Neural progenitor cell (in vitro differentiated cells): ENCODE results near the gene USP49. TPM values are rescaled to one million over a fixed set of nuclear protein-coding genes. Genes with fewer than 3 reads are reported as not detected.
A peak's percentile ranks its signal among the peaks of the same experiment; 100 is the strongest.

Experiments used
- DNase-seq: peaks from one replicate; pipeline ENCODE4 v3.0.0-alpha.2; 2016; ENCODE audit warnings: low spot score
- H2AFZ ChIP-seq: fragments of 200-600 bp; sonication (generic); replicated peaks from 2 replicates; pipeline ENCODE4 v1.6.1; 2016; ENCODE audit warnings: antibody characterized with exemption
- H3F3A ChIP-seq: fragments of 200-600 bp; sonication (generic); 2 replicates; pipeline ENCODE4 v1.6.1; 2016; ENCODE audit warnings: antibody characterized with exemption, low read depth
- H3K27ac ChIP-seq: fragments of 200-600 bp; sonication (generic); 2 replicates; pipeline ENCODE4 v1.5.1; 2016; ENCODE audit warnings: mild to moderate bottlenecking
- H3K27me3 ChIP-seq: fragments of 200-600 bp; sonication (generic); 2 replicates; pipeline ENCODE4 v1.6.1; 2016; ENCODE audit warnings: mild to moderate bottlenecking, moderate library complexity
- H3K36me3 ChIP-seq: fragments of 200-600 bp; sonication (generic); 2 replicates; pipeline ENCODE4 v1.5.1; 2016
- H3K4me1 ChIP-seq: fragments of 200-600 bp; sonication (generic); 2 replicates; pipeline ENCODE4 v1.6.1; 2016; ENCODE audit warnings: mixed run types
- H3K4me2 ChIP-seq: fragments of 200-600 bp; sonication (generic); 2 replicates; pipeline ENCODE4 v1.6.1; 2016
- H3K4me3 ChIP-seq: fragments of 200-600 bp; sonication (generic); 2 replicates; pipeline ENCODE4 v1.5.1; 2016
- H3K79me2 ChIP-seq: fragments of 200-600 bp; sonication (generic); 2 replicates; pipeline ENCODE4 v1.6.1; 2016; ENCODE audit warnings: low read depth
- H3K9ac ChIP-seq: fragments of 200-600 bp; sonication (generic); 2 replicates; pipeline ENCODE4 v1.6.1; 2016
- H3K9me3 ChIP-seq: fragments of 200-600 bp; sonication (generic); 2 replicates; pipeline ENCODE4 v1.5.1; 2016; ENCODE audit warnings: low read depth
- H4K20me1 ChIP-seq: fragments of 200-600 bp; sonication (generic); 2 replicates; pipeline ENCODE4 v1.6.1; 2016; ENCODE audit warnings: low read depth
- H3K27ac Mint-ChIP-seq: 3 replicates; pipeline ENCODE4 v1.8.0; 2021; ENCODE audit warnings: mixed read lengths
- H3K27me3 Mint-ChIP-seq: 2 replicates; pipeline ENCODE4 v1.8.0; 2022; ENCODE audit warnings: low read depth, mild to moderate bottlenecking, inconsistent platforms, moderate library complexity, mixed read lengths; ENCODE audit not compliant: insufficient read depth
- H3K36me3 Mint-ChIP-seq: 3 replicates; pipeline ENCODE4 v1.8.0; 2021; ENCODE audit warnings: mixed read lengths
- H3K4me1 Mint-ChIP-seq: 3 replicates; pipeline ENCODE4 v1.8.0; 2021; ENCODE audit warnings: mixed read lengths
- H3K4me3 Mint-ChIP-seq: 3 replicates; pipeline ENCODE4 v1.8.0; 2021; ENCODE audit warnings: mild to moderate bottlenecking, moderate library complexity, mixed read lengths
- H3K9me3 Mint-ChIP-seq: 3 replicates; pipeline ENCODE4 v1.8.0; 2020; ENCODE audit warnings: mixed read lengths
- CTCF ChIP-seq: fragments of 200-600 bp; sonication (generic); IDR thresholded peaks from 2 replicates; pipeline ENCODE4 v1.5.1; 2017; ENCODE audit warnings: antibody characterized with exemption, mild to moderate bottlenecking
- EZH2 ChIP-seq: fragments of 200-600 bp; sonication (generic); IDR thresholded peaks from 2 replicates; pipeline ENCODE4 v1.6.1; 2017; ENCODE audit warnings: antibody characterized with exemption, mild to moderate bottlenecking, moderate library complexity
- EZH2phosphoT487 ChIP-seq: fragments of 200-600 bp; sonication (generic); IDR thresholded peaks from 2 replicates; pipeline ENCODE4 v1.6.1; 2017; ENCODE audit warnings: antibody characterized with exemption
- total RNA-seq: library from RNA; depleted of rRNA; stranded (reverse); fragments of >200 nt; gene quantifications from 2 replicates; pipeline ENCODE4 v1.2.3, GENCODE V29; 2015; ENCODE audit warnings: low replicate concordance

Gene USP49
- total RNA-seq, 1 donor from 2014 or later, result 25.0 TPM

- H3K27me3 Mint-ChIP-seq, result no peaks in the 10 kb centered on the region
- peaks cover 4% of the 10 kb centered on the region for H3K9me3 Mint-ChIP-seq
Observed at GRCh38 chr6:41840326-41840725, 54.8 kb downstream of the USP49 start.

GRCh38 chr6:41836660-41837052, 58.5 kb downstream of the USP49 start:
- no peaks in the 10 kb centered on the region for H3K27me3 ChIP-seq
- DNase-seq, result no peak
- H3K27ac ChIP-seq, result peak overlapping the region; percentile 43
- no peaks in the 10 kb centered on the region for H3K9me3 ChIP-seq
- H3F3A ChIP-seq, result no peaks in the 10 kb centered on the region
- H3K4me1 ChIP-seq, result no peaks in the 10 kb centered on the region
- peaks cover 70% of the 10 kb centered on the region for H3K79me2 ChIP-seq
- peaks cover 17% of the 10 kb centered on the region for H4K20me1 ChIP-seq
- TF ChIP-seq EZH2 (no peak), CTCF (no peak), EZH2phosphoT487 (no peak)
- no peak overlapping the region for H2AFZ ChIP-seq
- Mint-ChIP-seq H3K27me3 (no peaks in the 10 kb centered on the region), H3K27ac (no peak overlapping the region), H3K4me1 (no peaks in the 10 kb centered on the region), H3K36me3 (peaks cover 13% of the 10 kb centered on the region), H3K9me3 (peaks cover 4% of the 10 kb centered on the region), H3K4me3 (no peak overlapping the region)
- no peak overlapping the region for H3K4me2 ChIP-seq
- no peak overlapping the region for H3K4me3 ChIP-seq
- H3K36me3 ChIP-seq, result no peaks in the 10 kb centered on the region
- H3K9ac ChIP-seq, result no peak overlapping the region

More at GRCh38 chr6:41840326-41840725, 54.8 kb downstream of the USP49 start:
- Histone ChIP-seq H3K9me3 (no peaks in the 10 kb centered on the region), H3F3A (no peaks in the 10 kb centered on the region), H2AFZ (no peak overlapping the region), H3K9ac (no peak overlapping the region), H4K20me1 (peaks cover 17% of the 10 kb centered on the region), H3K79me2 (peaks cover 54% of the 10 kb centered on the region), H3K4me3 (no peak overlapping the region), H3K4me1 (no peaks in the 10 kb centered on the region), H3K36me3 (no peaks in the 10 kb centered on the region), H3K27ac (no peak overlapping the region), H3K27me3 (no peaks in the 10 kb centered on the region), H3K4me2 (no peak overlapping the region)
- Mint-ChIP-seq H3K36me3 (peaks cover 10% of the 10 kb centered on the region), H3K4me1 (no peaks in the 10 kb centered on the region), H3K27ac (no peak overlapping the region), H3K4me3 (no peak overlapping the region)
- TF ChIP-seq EZH2, result no peak
- no peak for TF ChIP-seq CTCF
- no peak for TF ChIP-seq EZH2phosphoT487
- DNase-seq, result no peak

- no peak overlapping the region for H2AFZ ChIP-seq
- H4K20me1 ChIP-seq, result peaks cover 17% of the 10 kb centered on the region
- H3K27me3 ChIP-seq, result no peaks in the 10 kb centered on the region
- H3K27ac ChIP-seq, result peak overlapping the region; percentile 43
- H3K9me3 ChIP-seq, result no peaks in the 10 kb centered on the region
- no peak overlapping the region for H3K9ac ChIP-seq
- Mint-ChIP-seq H3K4me1 (no peaks in the 10 kb centered on the region), H3K4me3 (no peak overlapping the region), H3K27ac (no peak overlapping the region), H3K36me3 (peaks cover 13% of the 10 kb centered on the region), H3K9me3 (peaks cover 4% of the 10 kb centered on the region), H3K27me3 (no peaks in the 10 kb centered on the region)
- TF ChIP-seq EZH2phosphoT487, result no peak
- no peak for TF ChIP-seq CTCF
- TF ChIP-seq EZH2, result no peak
- no peak overlapping the region for H3K4me2 ChIP-seq
- no peak for DNase-seq
- H3F3A ChIP-seq, result no peaks in the 10 kb centered on the region
- peaks cover 70% of the 10 kb centered on the region for H3K79me2 ChIP-seq
- H3K4me1 ChIP-seq, result no peaks in the 10 kb centered on the region
- H3K4me3 ChIP-seq, result no peak overlapping the region
- H3K36me3 ChIP-seq, result no peaks in the 10 kb centered on the region
Observed at GRCh38 chr6:41836022-41836659, 59.0 kb downstream of the USP49 start.
